ENCODE measurements around the gene CCDC169.

- TF ChIP-seq POLR2A (IDR thresholded peaks at IDR 0.05) = no peak
- TF ChIP-seq CTCF (IDR thresholded peaks at IDR 0.05) = no peak
Measured at GRCh38 chr13:36339600-36340155, 42.1 kb upstream of the CCDC169 start.

Measured in right lobe of liver (tissue), 4 donors.